Cardiac septum (tissue), 1 donor: ENCODE measurements around the gene INAVA. TPM values are rescaled to one million over a fixed set of nuclear protein-coding genes. Genes with fewer than 3 reads are reported as not detected.

ENCODE experiments used
- DNase-seq: peaks from one replicate; pipeline ENCODE4 v3.0.0-alpha.2; 2020; ENCODE audit warnings: low spot score
- intact Hi-C: fragments of 100-400 bp; cut with DNase I; formaldehyde crosslinking; loops from one replicate; pipeline ENCODE4 v1.14.0; 2022
- total RNA-seq: library from RNA; stranded (reverse); fragmentation: NEBNext Ultra II Directional; extraction: Animal tissue kit (Norgen Biotek cat#: 25700); gene quantifications from one replicate; pipeline ENCODE4 v1.2.1, GENCODE V29; 2021
- donor health status: DM: no; HTN: no; CAD: no.

INAVA gene
- total RNA-seq, 1 donor from 2014 or later, result 0.27 TPM

GRCh38 chr1:200895443-200895789 is 716 bp downstream of the INAVA start:
- intact Hi-C loops, result no loop called here

GRCh38 chr1:200895801-200896530 is 1.3 kb downstream of the INAVA start:
- no peak for DNase-seq
- intact Hi-C loops, result no loop called here

More at GRCh38 chr1:200895443-200895789, 716 bp downstream of the INAVA start:
- DNase-seq, result no peak

- intact Hi-C loops, result no loop called here
- DNase-seq, result no peak
Measured at GRCh38 chr1:200896531-200897196, 2.0 kb downstream of the INAVA start.

- intact Hi-C loops, result no loop called here
- no peak for DNase-seq
Measured at GRCh38 chr1:200897259-200897658, 2.6 kb downstream of the INAVA start.

- intact Hi-C loops, result no loop called here
- DNase-seq, result no peak
Measured at GRCh38 chr1:200899015-200899386, 4.3 kb downstream of the INAVA start.

GRCh38 chr1:200899451-200899915 is 4.8 kb downstream of the INAVA start:
- intact Hi-C loops, result no loop called here
- DNase-seq, result no peak

GRCh38 chr1:200899954-200900867 is 5.5 kb downstream of the INAVA start:
- intact Hi-C loops, result no loop called here

GRCh38 chr1:200900877-200901276 is 6.2 kb downstream of the INAVA start:
- intact Hi-C loops, result no loop called here
- DNase-seq, result no peak

More at GRCh38 chr1:200899954-200900867, 5.5 kb downstream of the INAVA start:
- no peak for DNase-seq

GRCh38 chr1:200901350-200901749 is 6.7 kb downstream of the INAVA start:
- intact Hi-C loops, result no loop called here
- DNase-seq, result no peak

GRCh38 chr1:200901796-200902444 is 7.2 kb downstream of the INAVA start:
- intact Hi-C loops, result no loop called here

GRCh38 chr1:200903793-200904192 is 9.1 kb downstream of the INAVA start:
- intact Hi-C loops, result no loop called here
- DNase-seq, result no peak

More at GRCh38 chr1:200901796-200902444, 7.2 kb downstream of the INAVA start:
- DNase-seq, result no peak

GRCh38 chr1:200904772-200905171 is 10.1 kb downstream of the INAVA start:
- intact Hi-C loops, result no loop called here
- no peak for DNase-seq

GRCh38 chr1:200905411-200906052 is 10.8 kb downstream of the INAVA start:
- intact Hi-C loops, result no loop called here

GRCh38 chr1:200906491-200906890 is 11.8 kb downstream of the INAVA start:
- intact Hi-C loops, result no loop called here

More at GRCh38 chr1:200905411-200906052, 10.8 kb downstream of the INAVA start:
- no peak for DNase-seq

GRCh38 chr1:200907611-200908097 is 13.0 kb downstream of the INAVA start:
- intact Hi-C loops, result no loop called here
- DNase-seq, result no peak

More at GRCh38 chr1:200906491-200906890, 11.8 kb downstream of the INAVA start:
- no peak for DNase-seq

GRCh38 chr1:200908191-200908868 is 13.6 kb downstream of the INAVA start:
- no peak for DNase-seq
- intact Hi-C loops, result no loop called here

- DNase-seq, result no peak
- intact Hi-C loops, result no loop called here
Measured at GRCh38 chr1:200909071-200909470, 14.4 kb downstream of the INAVA start.

- intact Hi-C loops, result no loop called here
Measured at GRCh38 chr1:200909757-200910239, 15.1 kb downstream of the INAVA start.

More at GRCh38 chr1:200909757-200910239, 15.1 kb downstream of the INAVA start:
- no peak for DNase-seq
